ENCODE data around the gene BTF3L4.
"Not testable (repeated sequence)": the region's sequence is repeated elsewhere in the genome, so short reads cannot be mapped to it uniquely, and the experiment has no call there.

Gene BTF3L4

DNA sequence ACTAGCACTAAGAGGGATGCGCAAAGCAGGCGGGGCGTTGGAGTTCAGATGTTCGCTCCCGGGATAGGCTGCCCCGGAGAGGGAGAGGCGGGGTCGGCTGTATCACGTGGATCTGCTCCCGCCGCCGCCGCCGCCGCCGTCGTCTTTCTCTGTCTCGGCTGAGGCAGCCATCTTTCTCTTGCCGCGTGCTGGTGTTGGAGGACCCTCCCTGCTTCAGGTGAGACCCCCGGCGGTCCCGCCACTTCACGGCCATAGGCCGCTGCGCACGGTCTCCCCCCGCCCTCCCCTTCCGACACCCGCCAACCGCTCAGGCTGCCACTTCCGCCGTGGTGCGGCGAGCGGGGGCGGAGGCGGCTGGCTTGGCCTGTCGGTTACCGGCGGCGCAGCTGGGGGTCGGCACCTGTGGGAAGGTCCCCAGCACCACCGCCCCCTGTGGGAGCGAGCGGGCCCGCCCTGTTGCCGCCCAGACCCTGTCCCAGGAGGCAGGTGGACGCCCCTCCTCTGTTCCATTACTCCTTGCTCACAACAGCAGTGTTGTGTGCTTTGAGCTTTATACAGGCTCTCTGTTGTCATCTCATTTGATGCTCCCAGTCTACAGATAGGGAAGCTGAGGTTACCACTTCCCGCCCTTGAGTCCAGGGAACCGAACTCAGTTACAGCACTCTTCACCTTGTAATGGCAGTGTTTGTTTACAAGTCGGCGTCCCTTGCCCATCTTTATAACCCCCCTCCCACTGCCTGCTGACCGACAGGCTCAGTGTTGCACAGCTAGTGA is at the start of gene BTF3L4:
BTF3L4 (plus strand) TSS at position 133 of the 774 bp plus-strand sequence. CDS start 3,553 bp downstream, outside the sequence.
- peaks cover 51% of the 10 kb centered on the region for H3K4me1 Mint-ChIP-seq
- DNase-seq, result peak; percentile 92 to 95
- peak; percentile 94 for ATAC-seq
- H3K27me3 Mint-ChIP-seq, result no peaks in the 10 kb centered on the region
- H3K9me3 Mint-ChIP-seq, result no peaks in the 10 kb centered on the region
- peak within 1 kb of the TSS; percentile 98 for H3K27ac Mint-ChIP-seq
- H3K4me3 Mint-ChIP-seq, result peak within 1 kb of the TSS; percentile 93 to 99

DNA sequence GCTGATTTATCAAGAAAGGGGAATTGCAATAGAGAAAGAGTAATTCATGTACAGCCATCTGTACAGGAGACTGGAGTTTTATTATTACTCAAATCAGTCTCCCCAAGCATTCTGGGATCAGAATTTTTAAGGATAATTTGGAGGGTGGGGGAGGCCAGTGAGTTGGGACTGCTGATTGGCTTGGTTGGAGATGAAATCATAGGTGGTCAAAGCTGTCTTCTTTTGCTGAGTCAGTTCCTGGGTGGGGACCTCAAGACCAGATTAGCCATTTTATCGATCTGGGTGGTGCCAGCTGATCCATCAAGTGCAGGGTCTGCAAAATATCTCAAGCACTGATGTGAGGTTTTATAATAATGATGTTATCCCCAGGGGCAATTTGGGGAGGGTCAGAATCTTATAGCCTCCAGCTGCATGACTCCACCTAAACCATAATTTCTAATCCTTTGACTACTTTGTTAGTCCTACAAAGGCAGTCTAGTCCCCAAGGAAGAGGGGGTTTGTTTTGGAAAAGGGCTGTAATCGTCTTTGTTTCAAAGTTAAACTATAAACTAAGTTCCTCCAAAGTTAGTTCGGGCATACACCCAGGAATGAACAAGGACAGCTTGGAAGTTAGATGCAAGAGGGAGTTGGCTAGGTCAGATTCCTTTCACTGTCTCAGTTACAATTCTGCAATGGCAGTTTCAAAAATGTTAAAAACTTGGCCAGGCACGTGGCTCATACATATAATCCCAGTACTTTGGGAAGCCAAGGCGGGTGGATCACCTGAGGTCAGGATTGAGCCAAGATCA is 48.7 kb upstream of the BTF3L4 start:
- ATAC-seq (no peak), DNase-seq (no peak)
- Mint-ChIP-seq H3K4me1 (no peaks in the 10 kb centered on the region), H3K27ac (no peak overlapping the region), H3K27me3 (peaks cover 31% of the 10 kb centered on the region), H3K4me3 (no peak overlapping the region), H3K9me3 (no peaks in the 10 kb centered on the region)

DNA sequence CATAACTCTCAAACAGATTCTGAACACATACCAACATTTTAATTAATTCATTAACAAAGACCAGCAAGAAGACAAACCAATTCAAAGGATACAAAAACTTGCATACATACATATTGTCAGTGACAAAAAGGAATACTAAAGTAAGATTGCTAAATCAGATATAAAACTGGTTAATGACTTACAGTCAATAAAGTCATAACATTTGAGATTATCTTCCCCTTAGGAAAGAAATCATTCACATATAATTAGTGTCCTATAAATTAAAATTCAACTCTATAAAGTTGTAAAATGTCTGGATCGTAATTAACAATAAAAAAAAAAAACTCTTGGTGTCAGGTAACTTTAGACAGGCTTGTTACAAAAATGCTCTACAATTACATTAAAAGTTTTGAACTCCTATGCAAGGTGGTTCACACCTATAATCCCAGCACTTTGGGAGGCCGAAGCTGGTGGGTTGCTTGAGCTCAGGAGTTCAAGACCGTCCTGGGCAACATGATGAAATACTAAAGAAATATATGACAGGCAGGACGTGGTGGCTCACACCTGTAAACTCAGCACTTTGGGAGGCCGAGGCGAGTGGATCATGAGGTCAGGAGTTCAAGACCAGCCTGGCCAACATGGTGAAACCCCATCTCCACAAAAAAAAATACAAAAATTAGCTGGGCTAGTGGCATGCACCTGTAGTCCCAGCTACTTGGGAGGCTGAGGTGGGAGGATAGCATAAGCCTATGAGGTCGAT is 47.9 kb upstream of the BTF3L4 start:
- no peaks in the 10 kb centered on the region for H3K4me1 Mint-ChIP-seq
- no peak for ATAC-seq
- no peak overlapping the region for H3K4me3 Mint-ChIP-seq
- peaks cover 31% of the 10 kb centered on the region for H3K27me3 Mint-ChIP-seq
- H3K27ac Mint-ChIP-seq, result no peak overlapping the region
- no peak for DNase-seq
- H3K9me3 Mint-ChIP-seq, result no peaks in the 10 kb centered on the region

DNA sequence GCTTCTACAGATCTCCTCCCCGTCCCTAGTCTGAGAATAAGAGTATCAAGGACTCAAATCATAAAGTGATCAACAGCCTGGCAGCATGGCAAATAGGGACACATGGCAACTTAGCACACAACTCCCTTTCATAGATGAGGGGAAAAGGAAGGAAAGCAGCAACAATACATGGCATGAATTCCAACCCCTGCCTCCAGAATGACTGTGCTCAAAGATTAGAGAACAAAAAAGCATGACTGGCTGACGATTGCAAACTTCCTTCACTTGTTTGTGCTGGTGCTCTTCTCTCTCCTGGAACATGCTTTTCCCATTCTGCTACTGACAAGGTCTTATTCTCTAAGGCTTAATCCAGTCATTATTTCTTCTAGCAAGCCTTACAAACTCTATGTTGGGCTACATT is 34.0 kb upstream of the BTF3L4 start:
- ATAC-seq (no peak), DNase-seq (no peak)
- Mint-ChIP-seq H3K4me1 (no peaks in the 10 kb centered on the region), H3K4me3 (no peak overlapping the region), H3K27me3 (no peaks in the 10 kb centered on the region), H3K9me3 (no peaks in the 10 kb centered on the region), H3K27ac (no peak overlapping the region)

DNA sequence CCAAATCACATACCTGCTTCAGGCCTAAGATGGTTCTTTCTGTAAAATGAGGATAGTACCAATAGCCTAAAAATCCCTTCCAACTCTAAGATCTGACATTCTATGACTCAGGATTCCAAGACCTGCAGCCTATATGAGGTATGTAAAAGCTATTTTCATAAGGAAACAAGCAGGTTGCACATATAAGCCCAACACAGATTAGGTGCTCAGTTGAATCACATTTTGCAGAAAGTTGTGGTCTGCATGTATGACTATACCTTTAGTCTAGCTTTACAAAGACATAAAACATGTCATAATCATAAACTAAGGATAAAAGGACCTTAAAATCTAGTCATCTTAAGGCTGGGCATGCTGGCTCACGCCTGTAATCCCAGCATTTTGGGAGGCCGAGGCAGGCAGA is 29.8 kb upstream of the BTF3L4 start:
- DNase-seq (no peak), ATAC-seq (no peak)
- Mint-ChIP-seq H3K4me1 (peaks cover 12% of the 10 kb centered on the region), H3K27ac (no peak overlapping the region), H3K4me3 (no peak overlapping the region), H3K9me3 (no peaks in the 10 kb centered on the region), H3K27me3 (no peaks in the 10 kb centered on the region)

DNA sequence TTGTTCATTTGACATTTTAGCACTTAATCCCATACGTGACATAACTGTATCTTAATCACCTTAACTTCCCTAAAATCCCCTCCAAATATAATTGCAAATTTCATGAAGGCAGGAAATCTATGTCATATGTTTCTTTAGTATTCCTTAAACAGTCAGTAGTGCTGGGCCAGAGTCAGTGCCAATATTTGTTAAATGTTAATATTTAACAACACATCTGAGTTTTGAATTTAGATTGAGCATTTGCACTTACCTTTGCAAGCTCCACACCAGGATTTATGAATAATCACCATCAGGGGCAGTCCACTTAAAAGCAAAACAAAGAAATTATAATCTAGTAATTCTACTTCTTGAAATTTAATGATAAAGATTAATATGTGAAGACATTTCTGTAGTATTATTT is 27.8 kb upstream of the BTF3L4 start:
- H3K27ac Mint-ChIP-seq, result no peak overlapping the region
- ATAC-seq, result no peak
- H3K27me3 Mint-ChIP-seq, result no peaks in the 10 kb centered on the region
- no peak overlapping the region for H3K4me3 Mint-ChIP-seq
- DNase-seq, result no peak
- H3K4me1 Mint-ChIP-seq, result peaks cover 26% of the 10 kb centered on the region
- H3K9me3 Mint-ChIP-seq, result no peaks in the 10 kb centered on the region

DNA sequence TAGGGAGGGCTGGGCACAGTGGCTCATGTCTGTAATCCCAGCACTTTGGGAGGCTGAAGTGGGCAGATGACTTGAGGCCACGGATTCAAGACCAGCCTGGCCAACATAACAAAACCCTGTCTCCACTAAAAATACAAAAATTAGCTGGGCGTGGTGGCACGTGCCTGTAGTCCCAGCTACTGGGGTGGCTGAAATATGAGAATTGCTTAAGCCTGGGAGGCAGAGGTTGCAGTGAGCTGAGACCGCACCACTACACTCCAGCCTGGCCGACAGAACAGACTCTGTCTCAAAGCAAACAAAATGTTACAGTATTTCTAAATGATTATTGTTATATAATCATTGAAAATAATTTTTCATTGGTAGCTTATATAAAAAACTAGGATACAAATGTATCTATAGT is 27.3 kb upstream of the BTF3L4 start:
- H3K4me3 Mint-ChIP-seq, H3K9me3 Mint-ChIP-seq: not testable (repeated sequence)

DNA sequence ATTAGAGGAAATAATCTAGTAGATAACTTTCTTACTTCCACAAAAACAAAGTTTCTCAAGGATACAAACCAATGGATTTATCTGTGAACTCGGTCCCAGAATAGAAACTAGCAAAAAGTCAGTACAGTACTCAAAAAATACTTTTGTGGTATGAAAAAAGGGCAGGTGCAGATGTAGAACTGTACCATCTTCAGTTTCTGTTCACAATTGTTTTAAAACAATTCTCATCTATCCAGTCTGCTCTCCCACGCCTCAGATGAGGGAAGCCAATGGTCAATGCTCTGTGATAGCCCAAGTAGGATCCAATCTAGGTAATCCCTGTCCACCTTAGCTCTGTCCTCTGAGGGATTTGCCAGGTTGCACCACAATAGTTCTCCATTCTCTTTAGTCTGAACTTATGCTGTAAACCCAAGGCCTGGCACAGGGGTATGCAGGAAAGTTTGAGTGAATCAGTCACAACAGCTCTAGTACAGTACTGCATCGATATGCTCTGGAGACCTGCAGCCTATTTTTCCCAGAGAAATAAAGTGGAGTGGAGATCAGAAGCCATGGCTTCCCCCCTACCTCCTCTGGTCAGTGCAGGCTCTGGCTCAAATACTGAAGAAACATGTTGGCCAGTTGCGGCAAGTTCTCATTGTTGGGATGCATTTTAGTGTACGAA is 23.8 kb upstream of the BTF3L4 start:
- Mint-ChIP-seq H3K9me3 (no peaks in the 10 kb centered on the region), H3K4me1 (peaks cover 34% of the 10 kb centered on the region), H3K4me3 (peak overlapping the region; percentile 89 to 95), H3K27ac (peak overlapping the region; percentile 95 to 98), H3K27me3 (no peaks in the 10 kb centered on the region)
- no peak for ATAC-seq
- no peak for DNase-seq

More for the DNA sequence above, 27.3 kb upstream of the BTF3L4 start:
- peaks cover 29% of the 10 kb centered on the region for H3K4me1 Mint-ChIP-seq
- not testable (repeated sequence) for H3K27me3 Mint-ChIP-seq, H3K27ac Mint-ChIP-seq, DNase-seq, ATAC-seq

DNA sequence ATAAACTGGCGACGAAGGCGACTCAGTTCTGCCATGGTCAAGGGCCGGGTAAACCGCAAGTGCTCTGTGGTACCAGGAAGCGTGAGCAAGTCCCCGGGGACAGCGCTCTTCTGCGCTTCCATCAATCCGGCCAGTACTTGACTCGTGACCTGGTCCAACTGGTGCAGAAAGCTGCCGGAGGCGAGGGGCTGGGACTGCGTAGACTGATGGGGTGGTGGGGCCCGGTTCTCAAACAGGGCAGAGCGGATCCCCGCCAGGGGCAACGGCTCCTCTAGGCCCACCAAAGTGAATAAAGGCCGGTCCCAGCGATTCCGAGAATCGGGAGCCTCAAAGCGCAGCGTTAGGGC is 23.3 kb upstream of the BTF3L4 start:
- Mint-ChIP-seq H3K9me3 (no peaks in the 10 kb centered on the region), H3K27me3 (no peaks in the 10 kb centered on the region), H3K27ac (peak overlapping the region; percentile 95 to 98), H3K4me3 (peak overlapping the region; percentile 89 to 95), H3K4me1 (peaks cover 34% of the 10 kb centered on the region)
- DNase-seq (peak in 1 of 2 donors; percentile 15), ATAC-seq (peak; percentile 16)

DNA sequence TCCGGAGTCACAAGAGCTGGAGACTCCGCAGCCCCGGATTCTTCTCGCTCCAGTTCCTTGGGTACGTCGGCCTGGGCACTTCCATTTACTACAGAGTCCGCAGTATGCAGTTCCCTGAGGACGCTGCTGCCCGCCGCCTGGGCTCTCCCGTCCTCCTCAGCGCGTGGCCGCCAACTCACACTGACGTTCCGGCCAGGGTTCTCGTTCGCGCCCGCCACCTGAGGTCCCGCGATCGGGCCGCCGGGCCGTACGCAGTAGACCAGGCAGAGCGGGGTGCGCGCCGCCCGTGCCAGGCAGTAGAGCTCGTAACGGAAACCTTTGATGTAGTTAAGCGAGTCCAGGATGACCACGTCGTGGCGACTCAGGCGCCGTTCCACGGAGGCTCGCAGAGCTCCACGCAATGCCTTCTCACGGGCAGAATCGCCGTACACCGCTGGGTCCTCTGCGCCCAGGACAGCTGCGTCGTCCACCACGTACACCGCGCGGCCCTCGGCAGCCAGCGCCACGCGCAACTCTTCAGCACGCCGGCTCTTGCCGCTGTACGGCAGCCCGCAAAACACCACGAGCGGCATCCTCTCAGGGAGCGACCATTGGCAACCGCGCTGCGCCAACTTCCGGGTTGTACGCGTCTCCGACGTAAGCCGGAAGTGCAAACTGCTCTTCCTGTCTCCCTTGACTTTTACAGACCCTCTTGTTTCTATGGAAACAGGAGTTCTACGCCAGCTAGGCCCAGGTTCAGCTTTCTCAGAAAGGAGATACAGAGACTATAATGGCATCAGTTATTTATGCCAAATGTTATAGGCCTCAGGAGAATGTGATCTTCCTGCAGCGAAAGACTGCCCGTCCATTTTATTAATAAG is 22.7 kb upstream of the BTF3L4 start, which contains the start of gene KTI12:
KTI12 (minus strand) TSS at position 621 of the 860 bp plus-strand sequence; CDS start at position 572, 49 bp downstream.
- peaks cover 34% of the 10 kb centered on the region for H3K4me1 Mint-ChIP-seq
- no peaks in the 10 kb centered on the region for H3K9me3 Mint-ChIP-seq
- no peaks in the 10 kb centered on the region for H3K27me3 Mint-ChIP-seq
- ATAC-seq (peak; percentile 97), DNase-seq (peak; percentile 81 to 89)
- H3K4me3 Mint-ChIP-seq, result peak within 1 kb of the TSS; percentile 89 to 95
- peak within 1 kb of the TSS; percentile 95 to 98 for H3K27ac Mint-ChIP-seq

DNA sequence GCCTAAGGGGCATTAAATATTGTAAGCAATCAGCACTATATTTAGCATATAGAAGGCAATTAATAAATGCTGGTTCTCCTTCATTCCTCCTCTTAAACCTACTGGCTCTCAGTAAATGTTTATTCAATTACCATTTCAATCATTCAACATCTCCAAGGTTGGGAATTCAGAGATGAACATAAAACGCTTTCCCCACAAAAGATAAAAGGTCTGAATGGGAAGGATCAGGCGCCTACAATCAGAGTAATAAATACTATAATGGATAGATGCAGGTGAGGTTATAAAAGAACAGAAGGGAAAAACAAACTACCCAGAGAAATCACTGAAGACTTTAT is 22.1 kb upstream of the BTF3L4 start:
- peak overlapping the region; percentile 89 to 95 for H3K4me3 Mint-ChIP-seq
- H3K27me3 Mint-ChIP-seq, result no peaks in the 10 kb centered on the region
- peaks cover 34% of the 10 kb centered on the region for H3K4me1 Mint-ChIP-seq
- DNase-seq, result no peak
- no peak for ATAC-seq
- H3K9me3 Mint-ChIP-seq, result no peaks in the 10 kb centered on the region
- H3K27ac Mint-ChIP-seq, result peak overlapping the region; percentile 95 to 98

DNA sequence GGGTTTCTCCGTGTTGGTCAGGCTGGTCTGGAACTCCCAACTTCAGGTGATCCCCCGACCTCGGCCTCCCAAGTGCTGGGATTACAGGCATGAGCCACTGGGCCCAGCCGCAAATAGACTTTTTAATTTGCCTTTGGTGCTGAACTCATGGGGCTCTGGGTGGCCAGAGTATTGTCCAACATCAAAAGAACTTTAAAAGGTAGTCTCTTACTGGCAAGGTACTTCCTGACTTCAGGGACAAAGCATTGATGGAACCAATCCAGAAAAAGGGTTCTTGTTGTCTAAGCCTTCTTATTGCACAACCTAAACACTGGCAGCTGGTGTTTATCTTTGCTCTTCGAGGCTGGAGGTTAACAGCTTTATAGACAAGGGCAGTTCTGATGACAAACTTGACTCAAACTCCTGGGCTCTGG is 18.7 kb upstream of the BTF3L4 start:
- no peaks in the 10 kb centered on the region for H3K9me3 Mint-ChIP-seq

DNA sequence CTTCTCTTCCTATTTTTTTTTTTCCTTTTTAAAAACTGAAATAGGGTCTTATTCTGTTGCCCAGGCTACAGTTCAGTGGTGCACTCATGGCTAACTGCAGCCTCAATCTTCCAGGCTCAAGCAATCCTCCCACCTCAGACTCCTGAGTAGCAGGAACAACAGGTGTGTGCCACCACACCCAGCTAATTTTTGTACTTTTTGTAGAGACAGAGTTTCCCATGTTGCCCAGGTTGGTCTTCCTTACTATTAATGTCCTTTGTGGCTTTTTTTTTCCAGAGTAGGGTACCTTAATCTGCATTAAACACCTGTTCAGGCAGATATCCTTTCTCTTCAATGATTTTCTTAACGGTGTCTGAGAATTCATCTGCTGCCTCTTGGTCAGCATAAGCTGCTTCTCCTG is 18.2 kb upstream of the BTF3L4 start:
- Mint-ChIP-seq H3K9me3 (no peaks in the 10 kb centered on the region), H3K4me3 (no peak overlapping the region), H3K4me1 (peaks cover 8% of the 10 kb centered on the region), H3K27ac (peak overlapping the region in 1 of 2 donors; percentile 39), H3K27me3 (no peaks in the 10 kb centered on the region)
- ATAC-seq (no peak), DNase-seq (no peak)

More for the DNA sequence above, 18.7 kb upstream of the BTF3L4 start:
- DNase-seq, result no peak
- H3K4me3 Mint-ChIP-seq, result no peak overlapping the region
- H3K27me3 Mint-ChIP-seq, result no peaks in the 10 kb centered on the region
- H3K27ac Mint-ChIP-seq, result no peak overlapping the region
- H3K4me1 Mint-ChIP-seq, result peaks cover 12% of the 10 kb centered on the region
- ATAC-seq, result no peak

DNA sequence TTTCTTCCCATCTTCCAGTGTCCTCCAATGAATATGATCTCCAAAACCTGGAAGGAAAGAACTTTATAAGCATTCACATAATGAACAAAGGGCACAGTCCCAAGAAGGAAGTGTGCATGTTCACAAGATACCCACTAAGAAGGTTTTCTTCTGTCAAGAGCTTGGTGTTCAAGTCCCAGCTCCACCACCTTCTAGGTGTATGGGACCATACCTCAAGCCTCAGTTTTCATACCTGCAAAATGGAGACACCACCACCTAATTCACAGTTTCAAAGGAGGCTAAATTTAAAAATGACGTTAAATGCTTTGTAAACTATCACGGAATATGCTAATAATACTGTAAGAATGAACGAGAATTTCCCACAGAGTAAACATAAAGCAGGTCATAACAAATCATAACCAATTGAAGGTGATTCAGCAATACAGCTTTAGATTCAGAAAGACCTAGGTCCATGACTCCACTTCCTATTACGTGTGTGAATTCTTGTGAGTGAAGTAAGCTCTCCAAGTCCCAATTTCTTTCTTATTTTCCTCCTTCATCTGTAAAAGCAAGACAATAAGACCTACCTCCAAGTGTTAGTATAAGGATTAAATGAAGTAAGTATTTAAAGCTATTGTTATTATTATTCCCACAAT is 14.4 kb upstream of the BTF3L4 start:
- H3K4me1 Mint-ChIP-seq, result peaks cover 5% of the 10 kb centered on the region
- H3K27me3 Mint-ChIP-seq, result no peaks in the 10 kb centered on the region
- no peak overlapping the region for H3K27ac Mint-ChIP-seq
- no peaks in the 10 kb centered on the region for H3K9me3 Mint-ChIP-seq
- no peak overlapping the region for H3K4me3 Mint-ChIP-seq
- ATAC-seq (no peak), DNase-seq (no peak)
